Endothelial cell of umbilical vein (primary cell): ENCODE measurements around the gene GLOD4. TPM values are rescaled to one million over a fixed set of nuclear protein-coding genes. Genes with fewer than 3 reads are reported as not detected.

Source experiments
- BruUV-seq: library from RNA; stranded (reverse); fragments of 400-500 nt; replicated peaks from 2 replicates; lab custom pipeline; 2021; lab: Mats Ljungman, UMichigan
- CTCF ChIA-PET: fragments of 300-600, 350-600 bp; sonication (Branson Sonifier 250); formaldehyde crosslinking; loops from one replicate; lab custom pipeline; 2021; ENCODE audit warnings: antibody characterized with exemption, inconsistent platforms; lab: Charles Lee
- POLR2A ChIA-PET: fragments of 300-600, 350-600 bp; sonication (Branson Sonifier 250); formaldehyde crosslinking; loops from one replicate; lab custom pipeline; 2021; ENCODE audit warnings: antibody characterized with exemption, inconsistent platforms; lab: Charles Lee
- DNase-seq: peaks from one replicate; pipeline ENCODE4 v3.0.0-alpha.2; 2011; ENCODE audit warnings: low read depth, low spot score
- FAIRE-seq: peaks from 2 replicates; lab custom pipeline; 2011; peaks lifted over from hg19 to GRCh38; lab: Jason Lieb, UNC
- H2AFZ ChIP-seq: 2 replicates; pipeline ENCODE4 v1.6.0; 2012; ENCODE audit warnings: low read depth, low read length, control low read depth, inconsistent platforms
- H3K27ac ChIP-seq: 2 replicates; pipeline ENCODE4 v1.5.1; 2011; ENCODE audit warnings: low read depth, mild to moderate bottlenecking, control low read depth, low read length, moderate library complexity; ENCODE audit not compliant: insufficient read depth
- H3K27me3 ChIP-seq, 2 experiments: 2 replicates each; pipeline versions ENCODE4 v1.6.0 to v1.6.1; 2011; ENCODE audit warnings: low read length in 2 of 2, mixed read lengths in 1 of 2; ENCODE audit not compliant: control insufficient read depth in 2 of 2, insufficient read depth in 2 of 2
- H3K36me3 ChIP-seq, 2 experiments: 2 replicates in 1 of 2; 3 replicates in 1 of 2; pipeline ENCODE4 v1.5.1; 2011; ENCODE audit warnings: low read length in 2 of 2, mild to moderate bottlenecking in 1 of 2, moderate library complexity in 1 of 2; ENCODE audit not compliant: control insufficient read depth in 2 of 2, insufficient read depth in 2 of 2; ENCODE audit errors: extremely low read depth in 1 of 2
- H3K4me1 ChIP-seq: 3 replicates; pipeline ENCODE4 v1.5.1; 2011; ENCODE audit warnings: mild to moderate bottlenecking, low read length; ENCODE audit not compliant: control insufficient read depth, insufficient read depth; ENCODE audit errors: extremely low read depth
- H3K4me2 ChIP-seq: 2 replicates; pipeline ENCODE4 v1.6.1; 2011; ENCODE audit warnings: low read length, control low read depth, mixed read lengths; ENCODE audit not compliant: insufficient read depth
- H3K4me3 ChIP-seq, 3 experiments: fragments of 200-600 bp in 1 of 3; sonication (generic), shearing (Covaris generic) in 1 of 3; replicated peaks in 1 of 3; 2 replicates each; pipeline ENCODE4 v1.5.1; 2011 to 2016; ENCODE audit warnings: control low read depth in 3 of 3, low read length in 3 of 3, mild to moderate bottlenecking in 2 of 3, inconsistent platforms in 1 of 3, low read depth in 1 of 3, moderate library complexity in 1 of 3; ENCODE audit not compliant: insufficient read depth in 1 of 3
- H3K79me2 ChIP-seq: 2 replicates; pipeline ENCODE4 v1.6.0; 2012; ENCODE audit warnings: low read length, inconsistent platforms; ENCODE audit not compliant: control insufficient read depth, insufficient read depth
- H3K9ac ChIP-seq: replicated peaks from 2 replicates; pipeline ENCODE3; 2011; ENCODE audit warnings: low read length, control low read depth; ENCODE audit not compliant: insufficient read depth; ENCODE audit errors: extremely low read depth
- H3K9me1 ChIP-seq: replicated peaks from 3 replicates; pipeline ENCODE4 v1.6.0; 2011; ENCODE audit warnings: mild to moderate bottlenecking, low read length; ENCODE audit not compliant: control insufficient read depth, insufficient read depth; ENCODE audit errors: extremely low read depth
- H3K9me3 ChIP-seq: replicated peaks from 2 replicates; pipeline ENCODE4 v1.5.1; 2012; ENCODE audit warnings: low read length, inconsistent platforms; ENCODE audit not compliant: control insufficient read depth, insufficient read depth
- H4K20me1 ChIP-seq: replicated peaks from 2 replicates; pipeline ENCODE3; 2011; ENCODE audit warnings: mild to moderate bottlenecking, low read length; ENCODE audit not compliant: control insufficient read depth, insufficient read depth; ENCODE audit errors: extremely low read depth
- CTCF ChIP-seq, 2 donors: IDR thresholded peaks; 1 replicate in 1 of 2; 2 replicates in 1 of 2; pipeline ENCODE4 v1.5.1; 2011; ENCODE audit warnings: low read length in 2 of 2, mild to moderate bottlenecking in 2 of 2, moderate library complexity in 2 of 2, control low read depth in 1 of 2, inconsistent platforms in 1 of 2, low read depth in 1 of 2; ENCODE audit not compliant: insufficient read depth in 1 of 2; ENCODE audit errors: extremely low read depth in 1 of 2
- EZH2 ChIP-seq: IDR thresholded peaks from 2 replicates; pipeline ENCODE4 v1.6.1; 2012; ENCODE audit warnings: borderline replicate concordance, low read depth, mild to moderate bottlenecking, moderate library complexity, low read length, inconsistent platforms; ENCODE audit not compliant: severe bottlenecking
- FOS ChIP-seq: IDR thresholded peaks from 2 replicates; pipeline ENCODE4 v1.6.1; 2011; ENCODE audit warnings: mild to moderate bottlenecking, low read length, moderate library complexity, borderline replicate concordance; ENCODE audit not compliant: insufficient read depth
- GATA2 ChIP-seq: IDR thresholded peaks from 2 replicates; pipeline ENCODE4 v1.7.0; 2011; ENCODE audit warnings: low read depth, mild to moderate bottlenecking, moderate library complexity, mixed read lengths, low read length; ENCODE audit not compliant: insufficient read length, insufficient read depth
- JUN ChIP-seq: IDR thresholded peaks from 2 replicates; pipeline ENCODE4 v1.6.1; 2011; ENCODE audit warnings: borderline replicate concordance, low read depth; ENCODE audit not compliant: insufficient read length, insufficient read depth
- MAX ChIP-seq: IDR thresholded peaks from 2 replicates; pipeline ENCODE4 v1.6.1; 2011; ENCODE audit not compliant: insufficient read depth, insufficient read length
- MYC ChIP-seq: IDR thresholded peaks from one replicate; pipeline ENCODE4 v1.6.1; 2011; ENCODE audit warnings: mild to moderate bottlenecking, low read depth, low read length
- POLR2A ChIP-seq: IDR thresholded peaks from 2 replicates; pipeline ENCODE4 v1.6.1; 2012; ENCODE audit warnings: low read depth, mild to moderate bottlenecking, control low read depth, low read length
- POLR2AphosphoS5 ChIP-seq: IDR thresholded peaks from 2 replicates; pipeline ENCODE4 v1.6.1; 2012; ENCODE audit warnings: low read depth, mild to moderate bottlenecking, control low read depth, low read length, moderate library complexity; ENCODE audit not compliant: insufficient read depth
- dilution Hi-C: fragments of 300-500 bp; cut with MboI; formaldehyde crosslinking; loops from one replicate; pipeline ENCODE4 v1.15.0; 2019; ENCODE audit warnings: low sequenced_read_pairs; ENCODE audit not compliant: extremely low pct_ligation_motif_present
- intact Hi-C: fragments of 100-400 bp; cut with micrococcal nuclease; formaldehyde crosslinking; loops from one replicate; pipeline ENCODE4 v1.10.0; 2022
- polyA plus RNA-seq, 4 experiments: library from polyadenylated mRNA; depleted of rRNA in 3 of 4; stranded (reverse) in 3 of 4; unstranded in 1 of 4; fragments of >200 nt; gene quantifications; 2 replicates each; pipeline versions ENCODE4 v1.2.1 to v1.2.3, GENCODE V29; 2011 to 2012; ENCODE audit warnings: missing spikeins in 1 of 4
- total RNA-seq: library from RNA; stranded (reverse); gene quantifications from 2 replicates; pipeline ENCODE4 v1.2.3, GENCODE V29; 2021

The GLOD4 gene
- total and polyA plus RNA-seq, 2 donors (not counting 3 experiments of a cell fraction or from before 2014, with no cell fraction given), result 41.3 to 84.2 TPM

DNA sequence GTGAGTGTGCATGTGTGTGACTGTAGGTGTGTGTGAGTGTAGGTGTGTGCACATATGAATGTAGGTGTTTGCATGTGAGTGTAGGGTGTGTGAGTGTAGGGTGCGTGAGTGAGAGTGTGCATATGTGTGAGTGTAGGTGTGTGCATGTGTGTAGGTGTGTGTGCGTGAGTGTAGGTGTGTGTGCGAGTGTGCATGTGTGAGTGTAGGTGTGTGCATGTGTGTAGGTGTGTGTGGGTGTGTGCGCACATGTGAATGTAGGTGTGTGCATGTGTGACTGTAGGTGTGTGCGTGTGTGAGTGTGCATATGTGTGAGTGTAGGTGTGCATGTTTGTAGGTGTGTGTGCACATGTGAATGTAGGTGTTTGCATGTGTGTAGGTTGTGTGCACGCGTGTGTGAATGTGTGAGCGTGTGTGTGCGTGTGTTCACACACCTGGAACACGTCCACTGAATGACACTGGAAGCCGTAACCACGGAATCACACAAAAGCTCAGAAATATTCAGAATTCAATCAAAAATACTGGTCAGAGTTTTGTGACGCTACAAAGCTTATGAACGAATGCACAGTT is 30.6 kb upstream of the GLOD4 start:
- no TSS peak for BruUV-seq
- Histone ChIP-seq H3K36me3 (peaks cover 0 to 20% of the 10 kb centered on the region in 2 experiments), H3K4me3 (no peak overlapping the region), H2AFZ (no peak overlapping the region), H3K9me3 (no peaks in the 10 kb centered on the region), H4K20me1 (no peaks in the 10 kb centered on the region), H3K4me2 (no peak overlapping the region), H3K4me1 (no peaks in the 10 kb centered on the region), H3K79me2 (no peaks in the 10 kb centered on the region), H3K9ac (no peak overlapping the region), H3K27me3 (no peaks in the 10 kb centered on the region), H3K27ac (no peak overlapping the region), H3K9me1 (no peaks in the 10 kb centered on the region)
- ChIA-PET CTCF (no interaction called here), POLR2A (no interaction called here)
- FAIRE-seq (no peak), DNase-seq (no peak)
- dilution Hi-C loops, result no loop called here
- intact Hi-C loops, result no loop called here
- TF ChIP-seq CTCF (IDR thresholded peaks at IDR 0.05; ENCODE audit: extremely low read depth in 1 of 2, insufficient read depth in 1 of 2, low read depth in 1 of 2, low read length in 2 of 2), result no peak
- no peak for TF ChIP-seq FOS
- no peak for TF ChIP-seq MAX
- no peak for TF ChIP-seq POLR2AphosphoS5
- TF ChIP-seq EZH2, result no peak
- no peak for TF ChIP-seq GATA2
- TF ChIP-seq JUN, result no peak
- no peak for TF ChIP-seq POLR2A
- TF ChIP-seq MYC, result no peak
